Panc1 (cell line): ENCODE measurements around the gene IFNL4. TPM values are rescaled to one million over a fixed set of nuclear protein-coding genes. Genes with fewer than 3 reads are reported as not detected.

Experiments used
- ATAC-seq: fragments of 200-7000 bp; cut with Tn5 transposase; 2 replicates; pipeline ENCODE4 v1.9.1; 2020; ENCODE audit warnings: mild to moderate bottlenecking, moderate library complexity
- BruUV-seq: library from RNA; stranded (reverse); fragments of 400-500 nt; replicated peaks from 2 replicates; lab custom pipeline; 2021; lab: Mats Ljungman, UMichigan
- CTCF ChIA-PET: fragments of 300-600 bp; sonication (Branson Sonifier 250); formaldehyde crosslinking; loops from one replicate; lab custom pipeline; 2022; ENCODE audit warnings: antibody characterized with exemption; lab: Charles Lee
- POLR2A ChIA-PET: fragments of 300-600 bp; sonication (Branson Sonifier 250); formaldehyde crosslinking; loops from one replicate; lab custom pipeline; 2022; ENCODE audit warnings: antibody characterized with exemption; lab: Charles Lee
- DNase-seq: peaks from one replicate; pipeline ENCODE4 v3.0.0-alpha.2; 2010; ENCODE audit warnings: low read depth, low spot score
- H3K27ac ChIP-seq: 2 replicates; pipeline ENCODE4 v1.5.1; 2011; ENCODE audit warnings: mild to moderate bottlenecking, low read length, inconsistent platforms
- H3K27me3 ChIP-seq: fragments of 200-500 bp; sonication (Bioruptor generic); 2 replicates; pipeline ENCODE4 v1.6.0; 2014; ENCODE audit warnings: low read length, inconsistent platforms; ENCODE audit not compliant: control insufficient read depth, insufficient read depth
- H3K36me3 ChIP-seq: fragments of 200-500 bp; sonication (Bioruptor generic); 2 replicates; pipeline ENCODE4 v1.5.1; 2014; ENCODE audit warnings: inconsistent platforms, mild to moderate bottlenecking, low read length, moderate library complexity; ENCODE audit not compliant: control insufficient read depth, insufficient read depth
- H3K4me1 ChIP-seq: 2 replicates; pipeline ENCODE4 v1.5.1; 2011; ENCODE audit warnings: inconsistent platforms, mild to moderate bottlenecking, low read length, moderate library complexity; ENCODE audit not compliant: control insufficient read depth, insufficient read depth
- H3K4me3 ChIP-seq, 2 experiments: 2 replicates each; pipeline ENCODE4 v1.5.1; 2011 to 2012; ENCODE audit warnings: low read depth in 2 of 2, low read length in 2 of 2, mild to moderate bottlenecking in 2 of 2, inconsistent platforms in 1 of 2, moderate library complexity in 1 of 2
- H3K9me3 ChIP-seq: fragments of 200-500 bp; sonication (Bioruptor generic); 2 replicates; pipeline ENCODE4 v1.5.1; 2014; ENCODE audit warnings: low read depth, mild to moderate bottlenecking, inconsistent platforms, low read length, moderate library complexity; ENCODE audit not compliant: control insufficient read depth, insufficient read depth
- CTCF ChIP-seq: fragments of 450-650 bp; IDR thresholded peaks from 2 replicates; pipeline ENCODE4 v1.5.1; 2017; ENCODE audit warnings: mild to moderate bottlenecking
- POLR2AphosphoS5 ChIP-seq: IDR thresholded peaks from 2 replicates; pipeline ENCODE4 v1.6.1; 2012; ENCODE audit warnings: mild to moderate bottlenecking, low read depth, low read length, moderate library complexity
- REST ChIP-seq, 2 experiments: IDR thresholded peaks; 2 replicates each; pipeline ENCODE4 v1.6.1; 2011 to 2012; ENCODE audit warnings: low read depth in 2 of 2, control low read depth in 1 of 2, low read length in 1 of 2, mild to moderate bottlenecking in 1 of 2, moderate library complexity in 1 of 2; ENCODE audit not compliant: insufficient read depth in 1 of 2
- SIN3A ChIP-seq: IDR thresholded peaks from 2 replicates; pipeline ENCODE4 v1.6.1; 2012; ENCODE audit warnings: low read depth, mild to moderate bottlenecking, low read length, moderate library complexity, borderline replicate concordance; ENCODE audit not compliant: insufficient read depth
- TCF7L2 ChIP-seq: IDR thresholded peaks from 2 replicates; pipeline ENCODE4 v1.6.1; 2011; ENCODE audit warnings: mild to moderate bottlenecking, low read depth, low read length, inconsistent platforms
- in situ Hi-C: cut with HindIII; loops from 2 replicates; pipeline ENCODE4 v1.10.0; 2016; ENCODE audit warnings: low sequenced_read_pairs, low pct_unique_long_range_greater_than_20kb
- intact Hi-C: fragments of 100-400 bp; cut with micrococcal nuclease; formaldehyde crosslinking; loops from one replicate; pipeline ENCODE4 v1.10.0; 2022; ENCODE audit not compliant: unreplicated experiment
- total RNA-seq: library from RNA; stranded (reverse); gene quantifications from one replicate; pipeline ENCODE4 v1.2.1, GENCODE V29; 2021; ENCODE audit not compliant: unreplicated experiment

Gene IFNL4
- total RNA-seq, 1 experiment from 2014 or later = not detected

GRCh38 chr19:39199025-39199424 is 49.6 kb downstream of the IFNL4 start:
- peaks cover 13% of the 10 kb centered on the region for H3K4me1 ChIP-seq
- POLR2A ChIA-PET = interaction anchor here (0.6 to 1.0 kb wide), 5 partner anchors 11 to 151 kb away, joined by 3 to 7 read pairs (median 6); no protein-coding TSS in a partner anchor
- no TSS peak for BruUV-seq

GRCh38 chr19:39197808-39198207 is 50.8 kb downstream of the IFNL4 start:
- CTCF ChIA-PET = interaction anchor here (0.6 to 1.4 kb wide), 6 partner anchors 9 to 128 kb away, joined by 3 to 10 read pairs (median 5); no protein-coding TSS in a partner anchor
- in situ Hi-C loops = no loop called here

More at GRCh38 chr19:39199025-39199424, 49.6 kb downstream of the IFNL4 start:
- H3K27me3 ChIP-seq = peaks cover 3% of the 10 kb centered on the region; the same call in 1 of the 2 replicates
- DNase-seq = no peak
- CTCF ChIA-PET = interaction anchor here (0.5 to 1.4 kb wide), 13 partner anchors 8 to 1139 kb away, joined by 3 to 15 read pairs (median 3); no protein-coding TSS in a partner anchor
- TF ChIP-seq TCF7L2 (no peak), POLR2AphosphoS5 (no peak)
- peak; percentile 19 for ATAC-seq
- H3K27ac ChIP-seq = no peak overlapping the region
- no peak overlapping the region for H3K4me3 ChIP-seq
- intact Hi-C loops = no loop called here
- H3K9me3 ChIP-seq = no peaks in the 10 kb centered on the region
- in situ Hi-C loops = no loop called here
- H3K36me3 ChIP-seq = no peaks in the 10 kb centered on the region

More at GRCh38 chr19:39197808-39198207, 50.8 kb downstream of the IFNL4 start:
- peaks cover 17% of the 10 kb centered on the region for H3K4me1 ChIP-seq
- intact Hi-C loops = no loop called here
- POLR2A ChIA-PET = no interaction called here
- BruUV-seq = no TSS peak
- no peak for TF ChIP-seq SIN3A
- TF ChIP-seq CTCF = no peak
- TF ChIP-seq TCF7L2 = no peak
- TF ChIP-seq POLR2AphosphoS5 = no peak
- TF ChIP-seq REST (IDR thresholded peaks at IDR 0.05; ENCODE audit: insufficient read depth in 1 of 2, low read depth in 2 of 2, low read length in 1 of 2) = no peak
- H3K27me3 ChIP-seq = no peaks in the 10 kb centered on the region; the same call in 1 of the 2 replicates
- H3K4me3 ChIP-seq = no peak overlapping the region
- DNase-seq (no peak), ATAC-seq (no peak)
- no peaks in the 10 kb centered on the region for H3K36me3 ChIP-seq
- no peak overlapping the region for H3K27ac ChIP-seq
- no peaks in the 10 kb centered on the region for H3K9me3 ChIP-seq
